ENCODE data around the gene HNMT.
"Not testable (repeated sequence)": the region's sequence is repeated elsewhere in the genome, so short reads cannot be mapped to it uniquely, and the experiment has no call there.

The HNMT gene

GRCh38 chr2:137946227-137946626 is 18.0 kb upstream of the HNMT start:
- DNase-seq (ENCODE audit: low spot score), result no peak

GRCh38 chr2:137947032-137947727 is 17.1 kb upstream of the HNMT start:
- no peak for DNase-seq (ENCODE audit: low spot score)

- DNase-seq (ENCODE audit: low spot score), result peak; percentile 71
Measured at GRCh38 chr2:137947728-137948336, 16.4 kb upstream of the HNMT start.

GRCh38 chr2:137948894-137949293 is 15.4 kb upstream of the HNMT start:
- no peak for DNase-seq (ENCODE audit: low spot score)

GRCh38 chr2:137950238-137950637 is 14.0 kb upstream of the HNMT start:
- DNase-seq (ENCODE audit: low spot score), result no peak

- no peak for DNase-seq (ENCODE audit: low spot score)
Measured at GRCh38 chr2:137951586-137951985, 12.7 kb upstream of the HNMT start.

- DNase-seq (ENCODE audit: low spot score), result no peak
Measured at GRCh38 chr2:137952586-137953129, 11.6 kb upstream of the HNMT start.

- no peak for DNase-seq (ENCODE audit: low spot score)
Measured at GRCh38 chr2:137955536-137955935, 8.7 kb upstream of the HNMT start.

- no peak for DNase-seq (ENCODE audit: low spot score)
Measured at GRCh38 chr2:137957033-137957432, 7.2 kb upstream of the HNMT start.

GRCh38 chr2:137959166-137959565 is 5.1 kb upstream of the HNMT start:
- DNase-seq (ENCODE audit: low spot score), result no peak

- DNase-seq (ENCODE audit: low spot score), result peak; percentile 12
Measured at GRCh38 chr2:137960223-137960622, 4.0 kb upstream of the HNMT start.

- DNase-seq (ENCODE audit: low spot score), result no peak
Measured at GRCh38 chr2:137961602-137962001, 2.7 kb upstream of the HNMT start.

GRCh38 chr2:137963535-137964065 is 673 bp upstream of the HNMT start:
- no peak for DNase-seq (ENCODE audit: low spot score)

- DNase-seq (ENCODE audit: low spot score), result no peak
Measured at GRCh38 chr2:137964859-137965459, 686 bp downstream of the HNMT start.

GRCh38 chr2:137966043-137966442 is 1.8 kb downstream of the HNMT start:
- DNase-seq (ENCODE audit: low spot score), result no peak

- DNase-seq (ENCODE audit: low spot score), result no peak
Measured at GRCh38 chr2:137967042-137967441, 2.8 kb downstream of the HNMT start.

- DNase-seq (ENCODE audit: low spot score), result no peak
Measured at GRCh38 chr2:137968477-137969417, 4.5 kb downstream of the HNMT start.

GRCh38 chr2:137969418-137969765 is 5.1 kb downstream of the HNMT start:
- DNase-seq (ENCODE audit: low spot score), result peak; percentile 22

- no peak for DNase-seq (ENCODE audit: low spot score)
Measured at GRCh38 chr2:137969876-137970275, 5.6 kb downstream of the HNMT start.

- DNase-seq (ENCODE audit: low spot score), result not testable (repeated sequence)
Measured at GRCh38 chr2:137971259-137971658, 7.0 kb downstream of the HNMT start.

- no peak for DNase-seq (ENCODE audit: low spot score)
Measured at GRCh38 chr2:137973280-137973679, 9.0 kb downstream of the HNMT start.

All from RKO (cell line).